Hepatocyte (in vitro differentiated cells): ENCODE results near the gene LIMK2. TPM values are rescaled to one million over a fixed set of nuclear protein-coding genes. Genes with fewer than 3 reads are reported as not detected.
A peak's percentile ranks its signal among the peaks of the same experiment; 100 is the strongest.

Experiments
- DNase-seq: peaks from one replicate; pipeline ENCODE4 v3.0.0-alpha.2; 2016; ENCODE audit warnings: low spot score
- H2AFZ ChIP-seq: fragments of 200-600 bp; sonication (generic); 2 replicates; pipeline ENCODE4 v1.6.0; 2016; ENCODE audit warnings: antibody characterized with exemption, mild to moderate bottlenecking
- H3K27ac ChIP-seq: fragments of 200-600 bp; sonication (generic); 2 replicates; pipeline ENCODE4 v1.5.1; 2016; ENCODE audit warnings: mild to moderate bottlenecking
- H3K27me3 ChIP-seq: fragments of 200-600 bp; sonication (generic); 2 replicates; pipeline ENCODE4 v1.6.1; 2016
- H3K36me3 ChIP-seq: fragments of 200-600 bp; sonication (generic); replicated peaks from 2 replicates; pipeline ENCODE4 v1.5.1; 2016; ENCODE audit warnings: low read depth; ENCODE audit not compliant: insufficient read depth
- H3K4me1 ChIP-seq: fragments of 200-600 bp; sonication (generic); 2 replicates; pipeline ENCODE4 v1.5.1; 2016; ENCODE audit warnings: mild to moderate bottlenecking, moderate library complexity; ENCODE audit not compliant: insufficient read depth
- H3K4me2 ChIP-seq: fragments of 200-600 bp; sonication (generic); 2 replicates; pipeline ENCODE4 v1.6.0; 2016
- H3K4me3 ChIP-seq: fragments of 200-600 bp; sonication (generic); 2 replicates; pipeline ENCODE4 v1.5.1; 2016; ENCODE audit warnings: mild to moderate bottlenecking
- H3K79me2 ChIP-seq: fragments of 200-600 bp; sonication (generic); 2 replicates; pipeline ENCODE4 v1.6.0; 2017; ENCODE audit warnings: mild to moderate bottlenecking
- H3K9me2 ChIP-seq: fragments of 200-600 bp; sonication (generic); replicated peaks from 2 replicates; pipeline ENCODE4 v1.6.0; 2017; ENCODE audit warnings: mild to moderate bottlenecking; ENCODE audit not compliant: insufficient read depth
- H3K9me3 ChIP-seq: fragments of 200-600 bp; sonication (generic); 2 replicates; pipeline ENCODE4 v1.5.1; 2016; ENCODE audit warnings: low read depth, mild to moderate bottlenecking
- H4K20me1 ChIP-seq: fragments of 200-600 bp; sonication (generic); 2 replicates; pipeline ENCODE4 v1.6.0; 2016; ENCODE audit warnings: mild to moderate bottlenecking; ENCODE audit not compliant: insufficient read depth, poor library complexity, severe bottlenecking
- EZH2 ChIP-seq: fragments of 200-600 bp; sonication (generic); IDR thresholded peaks from 2 replicates; pipeline ENCODE4 v1.6.1; 2016; ENCODE audit warnings: antibody characterized with exemption, mild to moderate bottlenecking, borderline replicate concordance
- EZH2phosphoT487 ChIP-seq: fragments of 200-600 bp; sonication (generic); IDR thresholded peaks from one replicate; pipeline ENCODE4 v1.6.1; 2018; ENCODE audit warnings: antibody characterized with exemption, mild to moderate bottlenecking, low read depth, moderate library complexity; ENCODE audit not compliant: unreplicated experiment, severe bottlenecking
- WGBS: methylation state at CpG from one replicate; pipeline ENCODE4 v1.1.6; 2016; ENCODE audit warnings: low lambda C conversion rate; ENCODE audit errors: missing lambda C conversion rate; 5-methylcytosine and 5-hydroxymethylcytosine counted together
- polyA plus RNA-seq: library from polyadenylated mRNA; unstranded; fragments of >200 nt; fragmentation: Nextera tagmentation; extraction: Ambion mirVana; gene quantifications from 2 replicates; pipeline ENCODE4 v1.2.1, GENCODE V29; 2016
- total RNA-seq: library from RNA; depleted of rRNA; stranded (reverse); fragments of >200 nt; gene quantifications from 2 replicates; pipeline ENCODE4 v1.2.3, GENCODE V29; 2014
- TF ChIP-seq, protein P1 (sequence below): fragments of 200-600 bp; sonication (generic); IDR thresholded peaks from 2 replicates; pipeline ENCODE4 v1.5.1; 2016; ENCODE audit warnings: antibody characterized with exemption, mild to moderate bottlenecking; ENCODE audit not compliant: poor library complexity

The LIMK2 gene
- total and polyA plus RNA-seq, 2 experiments from 2014 or later = 45.9 to 49.9 TPM

DNA sequence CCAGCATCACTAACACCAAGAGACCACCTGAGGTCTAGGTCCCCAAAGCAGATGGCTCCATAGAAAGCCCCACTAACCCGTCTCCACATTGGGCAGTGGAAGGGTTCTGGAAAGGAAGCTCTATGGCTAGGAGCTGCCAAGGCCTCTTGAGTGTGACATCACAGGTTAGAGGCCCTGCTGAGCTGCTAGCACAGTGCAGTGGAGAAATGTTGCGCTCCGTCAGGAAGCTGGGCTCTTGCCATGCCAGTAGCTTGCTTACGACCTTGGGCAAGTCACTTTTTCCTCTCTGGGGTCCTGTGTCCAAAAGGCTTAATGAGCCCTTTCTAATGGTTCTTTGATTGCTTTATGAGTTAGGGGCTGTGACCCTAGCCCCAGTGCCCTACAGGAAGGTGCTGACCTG, 69.6 kb downstream of the LIMK2 start:
- Histone ChIP-seq H3K9me3 (no peaks in the 10 kb centered on the region), H3K36me3 (no peaks in the 10 kb centered on the region), H2AFZ (no peak overlapping the region), H3K4me2 (no peak overlapping the region), H3K27me3 (no peaks in the 10 kb centered on the region), H3K4me1 (peaks cover 9% of the 10 kb centered on the region), H3K4me3 (no peak overlapping the region), H4K20me1 (no peaks in the 10 kb centered on the region), H3K27ac (no peak overlapping the region), H3K79me2 (no peaks in the 10 kb centered on the region), H3K9me2 (no peaks in the 10 kb centered on the region)
- WGBS = 71% methylated on average over 4 of the region's 4 CpGs
- DNase-seq = no peak
- TF ChIP-seq, protein P1, sequence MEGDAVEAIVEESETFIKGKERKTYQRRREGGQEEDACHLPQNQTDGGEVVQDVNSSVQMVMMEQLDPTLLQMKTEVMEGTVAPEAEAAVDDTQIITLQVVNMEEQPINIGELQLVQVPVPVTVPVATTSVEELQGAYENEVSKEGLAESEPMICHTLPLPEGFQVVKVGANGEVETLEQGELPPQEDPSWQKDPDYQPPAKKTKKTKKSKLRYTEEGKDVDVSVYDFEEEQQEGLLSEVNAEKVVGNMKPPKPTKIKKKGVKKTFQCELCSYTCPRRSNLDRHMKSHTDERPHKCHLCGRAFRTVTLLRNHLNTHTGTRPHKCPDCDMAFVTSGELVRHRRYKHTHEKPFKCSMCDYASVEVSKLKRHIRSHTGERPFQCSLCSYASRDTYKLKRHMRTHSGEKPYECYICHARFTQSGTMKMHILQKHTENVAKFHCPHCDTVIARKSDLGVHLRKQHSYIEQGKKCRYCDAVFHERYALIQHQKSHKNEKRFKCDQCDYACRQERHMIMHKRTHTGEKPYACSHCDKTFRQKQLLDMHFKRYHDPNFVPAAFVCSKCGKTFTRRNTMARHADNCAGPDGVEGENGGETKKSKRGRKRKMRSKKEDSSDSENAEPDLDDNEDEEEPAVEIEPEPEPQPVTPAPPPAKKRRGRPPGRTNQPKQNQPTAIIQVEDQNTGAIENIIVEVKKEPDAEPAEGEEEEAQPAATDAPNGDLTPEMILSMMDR = no peak
- TF ChIP-seq EZH2phosphoT487 = no peak
- TF ChIP-seq EZH2 = no peak

DNA sequence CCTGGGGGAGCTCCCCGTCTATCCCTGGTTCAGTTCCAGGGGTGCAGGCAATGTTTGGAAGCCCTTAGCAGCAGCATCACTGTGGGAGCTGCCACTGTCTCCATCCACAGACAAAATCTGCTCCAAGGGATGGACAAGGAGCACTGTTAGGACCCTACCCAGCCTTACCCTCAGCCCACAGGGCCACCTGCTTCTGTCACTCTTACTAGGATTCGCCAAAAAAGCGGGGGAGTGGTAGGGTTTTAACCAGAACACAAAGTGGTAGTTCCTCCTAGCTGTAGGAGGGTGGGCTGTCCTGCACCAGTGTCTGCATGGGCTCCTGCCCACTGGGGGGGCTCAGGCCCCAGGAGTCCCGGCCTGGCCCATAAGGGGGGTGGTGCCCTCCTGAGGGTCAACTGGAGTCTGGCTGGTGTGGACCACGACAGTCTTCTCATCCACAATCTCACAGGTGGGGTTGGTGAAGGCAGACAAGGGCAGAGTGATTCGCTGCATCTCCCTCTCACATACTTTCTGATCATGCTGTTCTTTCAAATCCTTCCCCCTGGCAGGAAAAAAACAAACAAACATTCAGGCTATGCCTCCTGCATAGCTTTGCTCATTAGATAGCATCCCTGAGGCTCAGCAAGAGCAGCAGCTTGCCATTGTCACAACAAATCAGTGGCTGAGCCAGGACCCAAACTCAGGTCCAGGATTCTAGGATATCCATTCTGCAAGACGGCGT, 70.8 kb downstream of the LIMK2 start:
- Histone ChIP-seq H3K4me3 (no peak overlapping the region), H3K79me2 (no peaks in the 10 kb centered on the region), H3K27ac (no peak overlapping the region), H3K9me2 (no peaks in the 10 kb centered on the region), H3K36me3 (no peaks in the 10 kb centered on the region), H3K4me2 (no peak overlapping the region), H3K9me3 (no peaks in the 10 kb centered on the region), H2AFZ (no peak overlapping the region), H3K4me1 (peaks cover 9% of the 10 kb centered on the region), H3K27me3 (no peaks in the 10 kb centered on the region), H4K20me1 (no peaks in the 10 kb centered on the region)
- DNase-seq = no peak
- no peak for TF ChIP-seq EZH2phosphoT487
- TF ChIP-seq, protein P1 = no peak
- no peak for TF ChIP-seq EZH2
- WGBS = 86% methylated on average over 7 of the region's 8 CpGs

GRCh38 chr22:31284281-31285155, 72.4 kb downstream of the LIMK2 start:
- Histone ChIP-seq H3K9me2 (no peaks in the 10 kb centered on the region), H3K9me3 (no peaks in the 10 kb centered on the region), H3K4me2 (no peak overlapping the region), H3K79me2 (no peaks in the 10 kb centered on the region), H3K27ac (peak overlapping the region; percentile 54), H3K36me3 (no peaks in the 10 kb centered on the region), H3K4me1 (peaks cover 9% of the 10 kb centered on the region), H2AFZ (no peak overlapping the region), H4K20me1 (no peaks in the 10 kb centered on the region), H3K4me3 (no peak overlapping the region), H3K27me3 (no peaks in the 10 kb centered on the region)
- 50% methylated on average over 3 of the region's 3 CpGs for WGBS
- DNase-seq = no peak
- TF ChIP-seq, protein P1 = no peak
- TF ChIP-seq EZH2phosphoT487 = no peak
